Adrenal gland (tissue), 5 donors: ENCODE results near the gene PPP2R5A.

ENCODE experiments used
- CTCF ChIP-seq, 6 experiments: fragments of 450-650 bp in 4 of 6; fragments of 200-600 bp in 2 of 6; sonication (generic) in 1 of 6; IDR thresholded peaks; 1 replicate in 5 of 6; 2 replicates in 1 of 6; pipeline versions ENCODE4 v1.5.1 to v1.8.0; 2016 to 2021; ENCODE audit warnings: antibody characterized with exemption in 6 of 6, mild to moderate bottlenecking in 2 of 6, moderate library complexity in 1 of 6
- POLR2A ChIP-seq, 2 donors: fragments of 450-650 bp; IDR thresholded peaks; one replicate each; pipeline ENCODE4 v1.6.1; 2017; ENCODE audit warnings: antibody characterized with exemption in 2 of 2, mild to moderate bottlenecking in 2 of 2, moderate library complexity in 1 of 2
- donor health status: DM: no; HTN: no; CAD: no.

GRCh38 chr1:212289262-212290077, 4.3 kb downstream of the PPP2R5A start:
- TF ChIP-seq CTCF (IDR thresholded peaks at IDR 0.05), result no peak
- TF ChIP-seq POLR2A (IDR thresholded peaks at IDR 0.05), result no peak
